Measurements from ENCODE around the gene C5orf58.

C5orf58 gene

DNA sequence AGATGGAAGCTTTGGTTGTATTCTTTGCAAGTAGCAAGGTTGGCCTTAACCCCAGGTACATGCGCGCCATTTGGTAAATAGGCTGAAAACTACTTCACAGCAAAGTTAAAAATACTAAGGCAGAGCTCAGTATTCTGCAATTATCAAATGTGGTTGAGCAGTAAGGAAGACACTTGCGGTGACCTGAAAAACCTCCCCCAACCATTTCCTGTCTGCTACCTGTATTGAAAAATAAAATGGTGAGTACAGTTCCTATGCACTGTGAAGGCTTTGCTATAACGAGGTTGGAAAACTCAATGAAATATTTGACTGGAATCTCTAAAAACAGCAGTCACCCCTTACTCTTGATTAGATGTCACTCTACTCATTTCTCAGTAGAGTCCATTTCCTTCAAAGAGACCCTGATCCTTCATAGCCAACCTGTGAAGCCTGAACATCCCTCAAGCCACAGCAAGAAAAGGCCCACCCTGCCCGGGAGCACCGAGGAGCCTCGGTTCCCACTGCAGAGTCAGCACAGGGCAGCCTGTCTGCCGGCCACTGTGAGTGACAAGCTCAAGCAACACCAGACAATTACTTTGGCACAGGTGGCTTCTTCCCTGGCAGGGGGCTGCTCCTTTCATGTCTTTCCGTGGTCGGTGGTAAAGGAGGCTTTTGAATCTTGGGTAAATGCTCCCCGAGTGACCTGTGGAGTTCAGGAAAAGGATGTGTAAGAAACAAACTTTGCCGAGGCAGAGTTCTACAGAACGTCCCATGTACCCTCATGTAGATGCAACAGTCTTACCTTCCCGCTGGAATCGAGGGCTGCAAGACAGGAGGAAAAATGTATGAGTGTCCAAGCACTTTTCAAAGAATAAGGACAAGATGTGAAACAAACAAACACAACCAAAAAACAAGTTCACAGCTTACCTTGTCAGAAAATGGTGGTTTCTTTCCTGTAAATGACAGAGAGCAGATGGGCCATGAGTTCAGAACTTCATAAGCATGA, 29.6 kb downstream of the C5orf58 start:
- Histone ChIP-seq H3K9ac (ENCODE audit: low read length) (no peak overlapping the region), H3K9me3 (ENCODE audit: low read length) (no peaks in the 10 kb centered on the region), H3K36me3 (ENCODE audit: insufficient read depth, low read length) (no peaks in the 10 kb centered on the region), H3K27ac (ENCODE audit: low read depth, low read length) (no peak overlapping the region), H3K27me3 (ENCODE audit: control insufficient read depth in 1 of 2, insufficient read depth in 2 of 2, low read length in 2 of 2) (no peaks in the 10 kb centered on the region), H3K4me3 (ENCODE audit: low read depth in 1 of 2, low read length in 2 of 2) (no peak overlapping the region), H3K4me1 (ENCODE audit: insufficient read depth, low read length) (peaks cover 5% of the 10 kb centered on the region)

DNA sequence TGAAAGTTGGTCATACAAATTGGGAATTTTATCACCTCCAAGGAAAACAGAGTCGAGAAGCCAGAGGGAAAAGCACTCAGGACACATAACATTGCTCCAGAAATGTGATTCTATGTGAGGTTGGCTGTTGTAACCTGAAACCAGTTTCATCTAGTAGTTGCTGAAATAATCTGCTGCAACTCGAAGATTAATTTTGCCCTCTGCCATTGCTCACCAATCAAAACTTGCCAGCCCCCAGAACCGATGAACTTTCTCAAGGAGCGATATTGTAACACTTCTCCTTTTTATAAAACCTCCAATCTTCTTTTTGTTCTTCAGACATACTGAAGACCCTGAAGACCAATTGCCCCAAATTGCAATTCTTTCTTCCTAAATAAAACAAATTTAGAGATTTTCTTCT, 31.1 kb downstream of the C5orf58 start:
- Histone ChIP-seq H3K4me1 (ENCODE audit: insufficient read depth, low read length) (peaks cover 10% of the 10 kb centered on the region), H3K36me3 (ENCODE audit: insufficient read depth, low read length) (no peaks in the 10 kb centered on the region), H3K27ac (ENCODE audit: low read depth, low read length) (no peak overlapping the region), H3K9me3 (ENCODE audit: low read length) (no peaks in the 10 kb centered on the region), H3K4me3 (ENCODE audit: low read depth in 1 of 2, low read length in 2 of 2) (no peak overlapping the region), H3K9ac (ENCODE audit: low read length) (no peak overlapping the region), H3K27me3 (ENCODE audit: control insufficient read depth in 1 of 2, insufficient read depth in 2 of 2, low read length in 2 of 2) (no peaks in the 10 kb centered on the region)

DNA sequence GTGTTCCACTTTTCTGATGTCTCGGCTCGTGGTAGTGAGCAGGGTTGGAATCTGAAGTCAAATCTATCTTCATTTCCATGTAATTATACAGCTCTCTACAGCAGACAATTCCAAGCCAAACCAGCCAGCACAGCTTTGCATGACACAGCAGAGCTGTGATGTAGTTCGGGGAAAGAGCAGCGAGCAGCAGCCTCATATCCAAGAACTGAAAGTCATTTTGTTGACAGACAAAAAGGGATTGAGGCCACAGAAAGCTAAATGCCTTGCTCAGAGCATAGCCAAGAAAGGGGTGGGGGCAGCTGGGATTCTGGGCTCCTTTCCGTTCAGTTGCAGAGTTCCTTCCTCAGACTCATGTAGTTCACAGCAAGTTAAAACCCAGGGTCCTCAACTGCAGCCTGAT, 32.7 kb downstream of the C5orf58 start:
- Histone ChIP-seq H3K27ac (ENCODE audit: low read depth, low read length) (no peak overlapping the region), H3K4me3 (ENCODE audit: low read depth in 1 of 2, low read length in 2 of 2) (no peak overlapping the region), H3K27me3 (ENCODE audit: control insufficient read depth in 1 of 2, insufficient read depth in 2 of 2, low read length in 2 of 2) (no peaks in the 10 kb centered on the region), H3K36me3 (ENCODE audit: insufficient read depth, low read length) (no peaks in the 10 kb centered on the region), H3K9ac (ENCODE audit: low read length) (no peak overlapping the region), H3K4me1 (ENCODE audit: insufficient read depth, low read length) (peaks cover 10% of the 10 kb centered on the region), H3K9me3 (ENCODE audit: low read length) (no peaks in the 10 kb centered on the region)

DNA sequence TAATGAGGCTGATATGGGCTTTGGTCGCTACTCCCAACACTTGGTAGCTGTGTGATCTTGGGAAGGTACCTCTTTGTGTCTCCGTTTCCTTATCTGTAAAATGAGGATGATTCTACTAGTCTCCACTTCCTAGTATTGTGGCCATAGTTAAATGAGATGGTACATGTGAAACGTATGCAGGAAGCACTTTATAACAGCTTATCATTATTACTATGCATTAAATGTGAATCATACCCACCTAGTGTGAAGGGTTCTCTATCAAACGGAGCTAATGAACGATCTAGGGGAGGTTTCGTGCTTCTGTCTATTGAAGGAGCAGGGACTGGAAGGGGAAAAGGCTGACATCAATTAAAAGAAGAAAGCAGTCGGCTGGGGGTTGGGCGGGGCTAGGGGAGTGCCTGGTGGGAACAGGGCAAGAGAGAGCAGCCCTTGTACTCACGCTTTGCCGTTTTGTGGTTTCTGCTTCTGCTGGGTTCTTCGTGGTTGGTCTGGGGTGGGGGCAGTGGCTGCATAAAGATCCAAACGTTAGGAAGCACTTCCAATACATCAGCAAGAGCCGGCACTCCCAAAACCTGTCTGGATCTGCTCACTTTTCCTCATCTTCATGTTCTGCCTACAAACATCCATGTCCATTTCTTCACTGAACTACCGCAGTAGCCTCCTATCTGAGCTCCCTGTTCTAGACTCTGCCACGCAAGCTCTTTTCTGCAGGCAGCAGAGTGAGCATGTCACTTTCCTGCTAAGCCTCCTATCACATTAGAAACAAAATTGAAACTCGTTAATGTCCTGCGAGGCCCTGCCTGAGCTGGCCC, 34.0 kb downstream of the C5orf58 start:
- Histone ChIP-seq H3K36me3 (ENCODE audit: insufficient read depth, low read length) (no peaks in the 10 kb centered on the region), H3K27me3 (ENCODE audit: control insufficient read depth in 1 of 2, insufficient read depth in 2 of 2, low read length in 2 of 2) (no peaks in the 10 kb centered on the region), H3K27ac (ENCODE audit: low read depth, low read length) (no peak overlapping the region), H3K4me1 (ENCODE audit: insufficient read depth, low read length) (peaks cover 10% of the 10 kb centered on the region), H3K9ac (ENCODE audit: low read length) (no peak overlapping the region), H3K4me3 (ENCODE audit: low read depth in 1 of 2, low read length in 2 of 2) (no peak overlapping the region), H3K9me3 (ENCODE audit: low read length) (no peaks in the 10 kb centered on the region)

DNA sequence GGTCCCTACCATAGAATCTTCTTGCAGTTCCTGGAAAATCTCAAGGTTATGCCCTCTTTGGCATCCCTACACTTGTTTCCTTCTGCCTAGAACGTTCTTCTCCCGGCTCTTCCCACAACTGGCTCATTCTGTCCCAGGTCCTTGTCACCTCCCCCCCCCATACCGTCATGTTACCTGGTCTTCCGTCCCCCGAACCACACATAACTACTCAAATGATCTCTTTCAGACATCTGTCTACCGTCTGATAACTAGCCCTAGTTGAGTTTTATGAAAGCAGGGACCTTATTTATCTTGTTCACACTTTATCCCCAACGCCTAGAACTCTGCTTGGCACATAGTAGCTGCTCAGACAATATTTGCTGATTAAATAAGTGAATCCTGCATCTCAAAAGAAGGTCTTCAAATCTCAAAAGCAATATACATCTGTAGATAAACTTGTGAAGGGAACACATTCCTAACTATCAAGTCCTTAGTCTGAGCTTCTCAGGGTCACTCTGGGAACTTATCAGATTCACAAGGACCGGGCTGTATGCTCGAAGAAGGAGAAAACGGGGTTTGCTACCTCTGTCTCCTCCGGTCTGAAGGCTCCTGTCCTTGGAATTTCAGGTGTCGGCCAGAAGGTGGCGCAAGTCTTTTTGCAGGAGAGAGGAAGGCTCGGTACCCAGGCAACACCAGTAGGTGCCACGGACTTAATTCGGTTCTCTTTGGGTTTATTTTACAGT, 34.8 kb downstream of the C5orf58 start:
- Histone ChIP-seq H3K4me1 (ENCODE audit: insufficient read depth, low read length) (peaks cover 13% of the 10 kb centered on the region), H3K36me3 (ENCODE audit: insufficient read depth, low read length) (no peaks in the 10 kb centered on the region), H3K27ac (ENCODE audit: low read depth, low read length) (no peak overlapping the region), H3K4me3 (ENCODE audit: low read depth in 1 of 2, low read length in 2 of 2) (no peak overlapping the region), H3K9ac (ENCODE audit: low read length) (no peak overlapping the region), H3K9me3 (ENCODE audit: low read length) (no peaks in the 10 kb centered on the region), H3K27me3 (ENCODE audit: control insufficient read depth in 1 of 2, insufficient read depth in 2 of 2, low read length in 2 of 2) (no peaks in the 10 kb centered on the region)

DNA sequence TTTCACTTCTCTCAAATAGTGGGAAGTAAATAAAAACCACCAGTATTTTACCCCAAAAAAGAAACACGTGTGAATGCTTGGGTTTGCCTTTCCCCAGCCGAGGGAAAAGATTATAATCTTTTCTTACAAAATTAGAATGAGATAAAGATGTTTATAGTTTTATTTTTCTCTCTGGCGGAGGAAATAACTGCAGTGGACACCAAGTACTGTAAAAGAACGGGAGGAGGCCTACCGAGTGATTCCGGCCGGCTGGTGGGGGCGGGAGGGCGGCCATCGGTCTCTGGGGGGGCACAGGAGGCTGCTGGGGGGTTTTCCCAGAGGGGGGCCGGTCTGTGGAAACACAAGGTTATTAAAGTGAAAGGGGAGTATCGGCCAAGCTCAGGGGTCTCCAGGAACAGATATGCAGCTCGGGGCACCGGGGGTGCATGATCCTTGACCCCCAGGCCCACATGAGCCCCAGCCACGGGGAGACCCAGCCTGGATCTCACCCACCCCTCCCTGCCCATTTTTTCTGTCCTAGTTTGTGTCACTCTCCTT, 35.4 kb downstream of the C5orf58 start:
- H3K4me1 ChIP-seq (ENCODE audit: insufficient read depth, low read length): peaks cover 13% of the 10 kb centered on the region
- no peak overlapping the region for H3K27ac ChIP-seq (ENCODE audit: low read depth, low read length)
- no peak overlapping the region for H3K4me3 ChIP-seq (ENCODE audit: low read depth in 1 of 2, low read length in 2 of 2)
- no peaks in the 10 kb centered on the region for H3K36me3 ChIP-seq (ENCODE audit: insufficient read depth, low read length)
- no peaks in the 10 kb centered on the region for H3K9me3 ChIP-seq (ENCODE audit: low read length)
- H3K9ac ChIP-seq (ENCODE audit: low read length): no peak overlapping the region
- no peaks in the 10 kb centered on the region for H3K27me3 ChIP-seq (ENCODE audit: control insufficient read depth in 1 of 2, insufficient read depth in 2 of 2, low read length in 2 of 2)

DNA sequence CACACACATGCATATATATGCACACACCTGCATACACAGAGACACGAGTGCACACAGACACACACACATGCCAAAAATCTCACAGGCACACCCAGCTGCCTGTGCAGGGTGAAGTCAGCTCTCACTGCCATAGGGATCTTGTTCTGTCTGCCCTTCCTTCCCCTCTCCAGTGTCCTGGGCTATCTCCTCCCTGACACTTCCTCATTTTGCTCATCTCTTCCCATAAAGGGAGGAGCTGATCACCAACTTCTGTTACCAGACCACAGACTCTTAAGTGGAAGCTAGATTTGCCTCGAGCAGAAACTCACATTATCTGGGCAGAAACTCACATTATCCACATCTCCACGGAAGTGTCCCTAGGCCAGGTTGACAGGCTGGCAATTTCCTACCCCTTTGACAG, 36.1 kb downstream of the C5orf58 start:
- Histone ChIP-seq H3K4me1 (ENCODE audit: insufficient read depth, low read length) (peaks cover 13% of the 10 kb centered on the region), H3K27ac (ENCODE audit: low read depth, low read length) (no peak overlapping the region), H3K36me3 (ENCODE audit: insufficient read depth, low read length) (no peaks in the 10 kb centered on the region), H3K4me3 (ENCODE audit: low read depth in 1 of 2, low read length in 2 of 2) (no peak overlapping the region), H3K9me3 (ENCODE audit: low read length) (no peaks in the 10 kb centered on the region), H3K27me3 (ENCODE audit: control insufficient read depth in 1 of 2, insufficient read depth in 2 of 2, low read length in 2 of 2) (no peaks in the 10 kb centered on the region), H3K9ac (ENCODE audit: low read length) (no peak overlapping the region)

DNA sequence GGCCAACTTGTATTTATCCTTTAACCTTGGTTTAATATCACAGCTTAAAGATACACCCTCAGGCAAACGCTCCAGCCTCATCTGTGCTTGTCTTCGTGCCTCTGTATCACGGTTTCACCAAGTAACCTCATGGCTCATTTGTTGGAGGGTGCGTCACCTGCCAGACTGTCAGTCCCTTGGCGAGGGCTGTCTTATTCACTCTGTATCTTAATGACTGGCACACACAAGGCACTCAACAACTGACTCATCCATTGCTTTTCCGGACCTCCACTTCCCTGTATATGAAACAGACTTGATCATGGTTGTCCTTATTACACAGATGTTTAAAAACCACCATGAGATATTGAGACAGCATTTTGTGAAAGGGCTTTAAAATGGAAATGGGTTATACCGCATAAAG, 36.8 kb downstream of the C5orf58 start:
- Histone ChIP-seq H3K4me1 (ENCODE audit: insufficient read depth, low read length) (peaks cover 13% of the 10 kb centered on the region), H3K36me3 (ENCODE audit: insufficient read depth, low read length) (no peaks in the 10 kb centered on the region), H3K9ac (ENCODE audit: low read length) (no peak overlapping the region), H3K27me3 (ENCODE audit: control insufficient read depth in 1 of 2, insufficient read depth in 2 of 2, low read length in 2 of 2) (no peaks in the 10 kb centered on the region), H3K27ac (ENCODE audit: low read depth, low read length) (no peak overlapping the region), H3K4me3 (ENCODE audit: low read depth in 1 of 2, low read length in 2 of 2) (no peak overlapping the region), H3K9me3 (ENCODE audit: low read length) (no peaks in the 10 kb centered on the region)

DNA sequence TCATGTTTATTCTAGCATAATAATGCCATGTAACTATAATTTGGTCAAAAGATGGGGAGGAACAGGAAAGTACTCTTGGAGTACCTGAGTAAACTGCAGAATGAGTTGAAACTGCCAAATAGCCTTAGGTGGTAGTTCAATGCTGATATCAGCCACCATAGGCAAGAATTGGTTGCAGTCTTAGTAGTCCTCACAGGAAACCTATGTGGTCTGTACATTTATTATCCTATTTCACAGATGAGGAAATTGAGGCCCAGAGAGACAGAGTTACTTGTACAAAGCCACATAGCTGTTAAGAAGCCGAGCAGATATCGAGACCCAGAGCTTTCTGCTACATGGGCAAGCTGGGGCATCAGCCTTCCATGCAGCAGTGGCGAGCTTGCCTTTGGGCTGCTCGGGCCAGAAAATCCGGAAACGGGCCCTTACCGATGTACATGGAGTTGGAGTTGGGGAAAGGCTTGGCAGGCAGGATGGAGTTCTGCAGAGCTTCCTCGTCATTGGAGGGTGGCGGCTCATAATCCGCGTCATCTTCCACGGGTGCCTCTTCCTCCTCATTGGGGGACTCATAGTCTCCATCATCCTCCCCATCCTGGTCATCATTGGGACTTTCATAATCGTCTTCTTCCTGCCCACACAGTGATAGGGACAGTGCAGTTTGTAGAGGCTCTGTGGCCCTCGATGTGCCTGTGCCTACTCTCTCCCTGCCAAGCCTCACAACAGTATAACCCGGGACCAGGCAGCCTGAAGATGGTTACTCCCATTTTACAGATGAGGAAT, 37.7 kb downstream of the C5orf58 start:
- Histone ChIP-seq H3K4me3 (ENCODE audit: low read depth in 1 of 2, low read length in 2 of 2) (no peak overlapping the region), H3K27me3 (ENCODE audit: control insufficient read depth in 1 of 2, insufficient read depth in 2 of 2, low read length in 2 of 2) (no peaks in the 10 kb centered on the region), H3K9ac (ENCODE audit: low read length) (no peak overlapping the region), H3K4me1 (ENCODE audit: insufficient read depth, low read length) (peaks cover 13% of the 10 kb centered on the region), H3K36me3 (ENCODE audit: insufficient read depth, low read length) (peaks cover 5% of the 10 kb centered on the region), H3K9me3 (ENCODE audit: low read length) (no peaks in the 10 kb centered on the region), H3K27ac (ENCODE audit: low read depth, low read length) (no peak overlapping the region)

DNA sequence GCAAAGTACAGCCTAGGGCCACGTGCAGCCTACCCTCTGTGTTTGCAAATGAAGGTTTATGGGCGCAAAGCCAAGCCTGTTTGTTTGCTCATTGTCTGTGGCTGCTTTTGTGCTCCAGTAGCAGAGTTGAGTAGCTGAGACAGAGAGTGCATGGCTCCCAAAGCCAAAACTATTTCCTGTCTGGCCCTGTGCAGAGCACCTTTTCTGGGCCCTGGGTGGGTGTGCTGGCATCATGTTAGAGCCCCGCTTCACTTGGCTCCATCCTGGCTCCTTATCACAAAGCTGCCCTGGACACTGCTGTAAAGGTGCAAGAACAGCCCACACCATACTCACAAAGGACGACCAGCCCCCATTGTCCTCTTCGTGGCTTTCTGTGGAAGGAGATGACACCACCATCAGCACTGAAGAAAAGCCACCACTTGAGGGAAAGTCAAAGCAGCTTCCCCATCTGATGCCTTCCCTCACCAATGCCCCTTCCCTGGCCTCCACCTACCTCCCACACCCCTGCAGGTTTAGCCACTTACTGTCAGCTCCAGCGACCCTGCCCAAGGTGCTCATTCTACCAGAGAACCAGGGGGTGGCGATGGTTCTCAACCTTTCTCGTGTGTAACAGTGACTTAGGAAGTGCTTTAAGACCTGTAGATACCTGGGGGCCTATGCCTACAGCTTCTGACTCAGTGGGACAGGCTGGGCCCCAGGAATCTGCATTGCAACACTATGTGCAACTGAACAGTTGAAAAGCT, 41.4 kb downstream of the C5orf58 start:
- H3K4me1 ChIP-seq (ENCODE audit: insufficient read depth, low read length): peaks cover 5% of the 10 kb centered on the region
- no peak overlapping the region for H3K27ac ChIP-seq (ENCODE audit: low read depth, low read length)
- H3K4me3 ChIP-seq (ENCODE audit: low read depth in 1 of 2, low read length in 2 of 2): no peak overlapping the region
- H3K27me3 ChIP-seq (ENCODE audit: control insufficient read depth in 1 of 2, insufficient read depth in 2 of 2, low read length in 2 of 2): no peaks in the 10 kb centered on the region
- H3K36me3 ChIP-seq (ENCODE audit: insufficient read depth, low read length): peaks cover 5% of the 10 kb centered on the region
- H3K9ac ChIP-seq (ENCODE audit: low read length): no peak overlapping the region
- no peaks in the 10 kb centered on the region for H3K9me3 ChIP-seq (ENCODE audit: low read length)
